ENCODE measurements around the gene UBALD1. TPM values are rescaled to one million over a fixed set of nuclear protein-coding genes. Genes with fewer than 3 reads are reported as not detected.
A peak's percentile ranks its signal among the peaks of the same experiment; 100 is the strongest.
"Not testable (repeated sequence)": the region's sequence is repeated elsewhere in the genome, so short reads cannot be mapped to it uniquely, and the experiment has no call there.

UBALD1 gene
- total and polyA plus RNA-seq, 10 donors: 10.0 to 33.6 (median 17.6) TPM

DNA sequence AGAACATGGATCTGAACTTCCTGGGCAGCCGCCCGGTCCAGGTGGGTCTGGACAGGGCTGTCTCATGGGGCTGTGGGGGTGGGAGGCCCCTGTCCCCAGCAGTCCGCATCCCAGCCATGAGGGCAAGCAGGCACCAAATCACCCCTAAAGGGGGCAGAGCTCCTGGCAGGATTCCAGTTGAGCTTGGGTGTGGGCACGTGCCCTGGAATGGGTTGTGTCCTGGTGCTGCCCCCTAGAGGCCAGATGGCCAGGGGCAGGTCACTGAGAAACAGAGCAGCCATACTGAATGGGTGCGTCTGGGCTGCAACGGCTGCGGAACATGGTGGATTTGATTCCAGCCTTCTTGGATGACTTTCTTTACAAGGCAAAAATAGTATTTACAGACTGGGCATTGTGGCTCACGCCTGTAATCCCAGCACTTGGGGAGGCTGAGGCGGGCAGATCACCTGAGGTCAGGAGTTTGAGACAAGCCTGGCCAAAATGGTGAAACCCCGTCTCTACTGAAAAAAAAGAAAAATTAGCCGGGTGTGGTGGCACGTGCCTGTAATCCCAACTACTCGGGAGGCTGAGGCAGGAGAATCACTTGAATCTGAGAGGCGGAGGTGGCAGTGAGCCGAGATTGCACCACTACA is 35.9 kb upstream of the UBALD1 start:
- H3K9me3 ChIP-seq; H3K27me3 ChIP-seq (replicated peaks in 1 of 7); H3K4me3 ChIP-seq; intact Hi-C loops (cut with DNase I; ENCODE audit: low total_unique reads): not testable (repeated sequence)
- WGBS, 5 donors: 83 to 95% (median 88%) methylated on average over 12 to 15 of the region's 15 CpGs
- Histone ChIP-seq H3K27ac (peak overlapping the region in 7 of 8 donors; percentile 27 to 83 (median 57)), H3K36me3 (peaks cover 0 to 88% (median 43%) of the 10 kb centered on the region in 6 donors), H3K4me1 (peaks cover 0 to 82% (median 32%) of the 10 kb centered on the region in 6 donors)
- TF ChIP-seq POLR2AphosphoS5 (IDR thresholded peaks at IDR 0.05): peak; percentile 52 to 77 (median 75)
- TF ChIP-seq, protein P1, sequence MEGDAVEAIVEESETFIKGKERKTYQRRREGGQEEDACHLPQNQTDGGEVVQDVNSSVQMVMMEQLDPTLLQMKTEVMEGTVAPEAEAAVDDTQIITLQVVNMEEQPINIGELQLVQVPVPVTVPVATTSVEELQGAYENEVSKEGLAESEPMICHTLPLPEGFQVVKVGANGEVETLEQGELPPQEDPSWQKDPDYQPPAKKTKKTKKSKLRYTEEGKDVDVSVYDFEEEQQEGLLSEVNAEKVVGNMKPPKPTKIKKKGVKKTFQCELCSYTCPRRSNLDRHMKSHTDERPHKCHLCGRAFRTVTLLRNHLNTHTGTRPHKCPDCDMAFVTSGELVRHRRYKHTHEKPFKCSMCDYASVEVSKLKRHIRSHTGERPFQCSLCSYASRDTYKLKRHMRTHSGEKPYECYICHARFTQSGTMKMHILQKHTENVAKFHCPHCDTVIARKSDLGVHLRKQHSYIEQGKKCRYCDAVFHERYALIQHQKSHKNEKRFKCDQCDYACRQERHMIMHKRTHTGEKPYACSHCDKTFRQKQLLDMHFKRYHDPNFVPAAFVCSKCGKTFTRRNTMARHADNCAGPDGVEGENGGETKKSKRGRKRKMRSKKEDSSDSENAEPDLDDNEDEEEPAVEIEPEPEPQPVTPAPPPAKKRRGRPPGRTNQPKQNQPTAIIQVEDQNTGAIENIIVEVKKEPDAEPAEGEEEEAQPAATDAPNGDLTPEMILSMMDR (IDR thresholded peaks at IDR 0.05 in 8 of 11, conservative IDR thresholded peaks at IDR 0.05 in 3 of 11): peak; percentile 63 to 92 (median 76)
- DNase-seq: peak; percentile 90

DNA sequence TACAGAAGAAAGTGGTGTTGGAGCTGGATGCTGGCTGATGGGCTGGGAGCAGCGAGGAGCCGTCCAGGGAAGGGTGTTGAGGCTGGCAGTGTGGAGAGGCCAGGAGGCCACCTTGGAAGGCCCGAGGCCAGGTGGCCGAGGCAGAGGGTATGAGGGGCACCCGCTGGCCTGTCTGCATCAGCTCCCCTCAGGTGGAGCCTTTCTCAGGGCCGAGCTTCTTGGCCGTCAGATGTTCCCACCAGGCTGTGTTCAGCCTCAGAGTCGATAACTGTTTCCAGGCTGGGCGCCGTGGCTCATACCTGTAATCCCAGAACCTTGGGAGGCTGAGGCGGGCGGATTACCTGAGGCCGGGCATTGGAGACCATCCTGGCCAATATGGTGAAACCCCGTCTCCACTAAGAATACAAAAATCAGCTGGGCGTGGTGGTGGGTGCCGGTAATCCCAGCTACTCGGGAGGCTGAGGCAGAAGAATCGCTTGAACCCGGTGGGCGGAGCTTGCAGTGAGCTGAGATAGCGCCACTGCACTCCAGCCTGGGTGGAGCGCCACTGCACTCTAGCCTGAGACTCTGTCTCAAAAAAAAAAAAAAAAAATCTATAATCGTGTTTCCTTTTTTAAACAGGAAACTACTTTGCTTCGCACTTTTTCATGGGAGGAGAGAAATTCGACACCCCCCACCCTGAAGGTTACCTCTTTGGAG is 35.2 kb upstream of the UBALD1 start:
- H3K4me1 ChIP-seq: peaks cover 0 to 75% (median 31%) of the 10 kb centered on the region in 6 donors
- no peaks in the 10 kb centered on the region for H3K9me3 ChIP-seq
- TF ChIP-seq POLR2A (IDR thresholded peaks at IDR 0.05): no peak
- TF ChIP-seq, protein P1 (IDR thresholded peaks at IDR 0.05 in 8 of 11, conservative IDR thresholded peaks at IDR 0.05 in 3 of 11): no peak
- no peak for TF ChIP-seq POLR2AphosphoS5 (IDR thresholded peaks at IDR 0.05)
- peaks cover 0 to 88% (median 36%) of the 10 kb centered on the region in 6 donors for H3K36me3 ChIP-seq
- DNase-seq: no peak
- 81 to 85% (median 83%) methylated on average over 25 of the region's 25 CpGs for WGBS, 5 donors
- intact Hi-C loops (cut with DNase I; ENCODE audit: low total_unique reads): no loop called here
- no peak overlapping the region for H3K4me3 ChIP-seq
- H3K27me3 ChIP-seq (replicated peaks in 1 of 7): no peaks in the 10 kb centered on the region
- peak overlapping the region in 6 of 8 donors; percentile 32 to 83 (median 60) for H3K27ac ChIP-seq

DNA sequence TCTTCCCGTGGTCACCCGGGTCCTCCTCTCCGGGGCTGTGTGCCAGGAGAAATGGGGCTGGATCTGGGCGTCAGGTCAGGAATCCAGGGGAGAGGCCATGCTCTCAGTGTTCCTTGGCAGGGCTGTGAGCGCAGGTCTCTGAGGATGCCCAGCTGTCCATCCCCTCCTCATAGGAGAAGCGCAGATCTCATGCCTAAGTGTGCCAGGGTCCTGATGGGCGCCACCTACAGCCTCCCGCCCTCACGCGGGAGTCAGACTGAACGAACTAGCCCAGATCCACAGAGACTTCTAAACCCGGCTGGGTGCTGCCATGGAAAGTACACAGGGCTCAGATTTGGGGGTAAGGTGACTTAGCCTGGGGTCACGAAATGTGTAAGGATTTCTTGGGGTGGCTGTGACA is 34.2 kb upstream of the UBALD1 start:
- intact Hi-C loops (cut with DNase I; ENCODE audit: low total_unique reads): no loop called here
- no peaks in the 10 kb centered on the region for H3K9me3 ChIP-seq
- peaks cover 0 to 88% (median 28%) of the 10 kb centered on the region in 6 donors for H3K36me3 ChIP-seq
- TF ChIP-seq POLR2AphosphoS5 (IDR thresholded peaks at IDR 0.05): no peak
- TF ChIP-seq POLR2A (IDR thresholded peaks at IDR 0.05): no peak
- TF ChIP-seq, protein P1 (IDR thresholded peaks at IDR 0.05 in 8 of 11, conservative IDR thresholded peaks at IDR 0.05 in 3 of 11): no peak
- no peak overlapping the region for H3K4me3 ChIP-seq
- WGBS, 5 donors: 91 to 97% (median 94%) methylated on average over 11 to 13 of the region's 13 CpGs
- H3K27ac ChIP-seq: peak overlapping the region in 3 of 8 donors; percentile 40 to 83 (median 65)
- DNase-seq: no peak
- no peaks in the 10 kb centered on the region for H3K27me3 ChIP-seq (replicated peaks in 1 of 7)
- H3K4me1 ChIP-seq: peaks cover 0 to 68% (median 30%) of the 10 kb centered on the region in 6 donors

DNA sequence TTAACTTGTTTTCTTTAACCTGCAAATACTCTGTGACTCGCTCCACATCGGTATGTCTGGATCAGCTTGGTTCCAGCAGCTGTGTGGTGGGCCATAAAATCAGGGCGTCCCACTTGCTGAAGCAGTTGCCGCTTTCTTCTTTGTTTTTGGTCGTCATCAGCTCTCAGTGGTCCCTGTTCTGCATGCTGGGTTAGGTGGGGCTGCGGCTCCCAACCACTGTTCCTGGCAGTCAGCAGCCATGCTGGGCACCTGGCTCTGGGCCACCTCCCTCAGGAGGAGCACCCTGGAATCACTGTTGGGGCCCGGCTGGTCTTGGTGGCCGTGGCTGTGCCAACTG is 32.9 kb upstream of the UBALD1 start:
- H3K9me3 ChIP-seq: no peaks in the 10 kb centered on the region
- H3K4me3 ChIP-seq: no peak overlapping the region
- WGBS, 5 donors: 96 to 100% (median 98%) methylated on average over 8 of the region's 8 CpGs
- intact Hi-C loops (cut with DNase I; ENCODE audit: low total_unique reads): no loop called here
- H3K4me1 ChIP-seq: peaks cover 0 to 65% (median 26%) of the 10 kb centered on the region in 6 donors
- H3K36me3 ChIP-seq: peaks cover 0 to 80% (median 18%) of the 10 kb centered on the region in 6 donors
- H3K27ac ChIP-seq: no peak overlapping the region
- DNase-seq: no peak
- H3K27me3 ChIP-seq (replicated peaks in 1 of 7): no peaks in the 10 kb centered on the region
- no peak for TF ChIP-seq POLR2AphosphoS5 (IDR thresholded peaks at IDR 0.05)
- TF ChIP-seq, protein P1 (IDR thresholded peaks at IDR 0.05 in 8 of 11, conservative IDR thresholded peaks at IDR 0.05 in 3 of 11): no peak
- no peak for TF ChIP-seq POLR2A (IDR thresholded peaks at IDR 0.05)
